Liver (tissue), 9 donors: Measurements from ENCODE around the gene RASGRP4. TPM values are rescaled to one million over a fixed set of nuclear protein-coding genes. Genes with fewer than 3 reads are reported as not detected.

Source experiments
- DNase-seq: peaks from one replicate; pipeline ENCODE4 v3.0.0-alpha.2; 2017; ENCODE audit warnings: low spot score
- H3K27ac ChIP-seq, 2 donors: one replicate each; pipeline ENCODE4 v1.7.0; 2013; ENCODE audit warnings: inconsistent platforms in 2 of 2, low read length in 2 of 2, control low read depth in 1 of 2, low read depth in 1 of 2, mild to moderate bottlenecking in 1 of 2
- H3K27me3 ChIP-seq, 4 donors: one replicate each; pipeline versions ENCODE4 v1.6.1 to v1.7.0; 2013; ENCODE audit warnings: low read length in 3 of 4, inconsistent platforms in 1 of 4, mild to moderate bottlenecking in 1 of 4, moderate library complexity in 1 of 4; ENCODE audit not compliant: control insufficient read depth in 4 of 4, insufficient read depth in 4 of 4
- H3K36me3 ChIP-seq, 4 donors: one replicate each; pipeline versions ENCODE4 v1.6.1 to v1.7.0; 2013; ENCODE audit warnings: low read length in 3 of 4, mild to moderate bottlenecking in 3 of 4, low read depth in 1 of 4, moderate library complexity in 1 of 4; ENCODE audit not compliant: control insufficient read depth in 4 of 4, insufficient read depth in 3 of 4
- H3K4me1 ChIP-seq, 4 donors: one replicate each; pipeline versions ENCODE4 v1.6.1 to v1.7.0; 2013; ENCODE audit warnings: low read length in 3 of 4, mild to moderate bottlenecking in 3 of 4, moderate library complexity in 1 of 4; ENCODE audit not compliant: control insufficient read depth in 4 of 4, insufficient read depth in 4 of 4
- H3K4me3 ChIP-seq, 3 donors: one replicate each; pipeline versions ENCODE4 v1.6.1 to v1.7.0; 2013; ENCODE audit warnings: low read length in 3 of 3, control low read depth in 1 of 3, low read depth in 1 of 3, mild to moderate bottlenecking in 1 of 3
- H3K9ac ChIP-seq, 2 donors: one replicate each; pipeline ENCODE4 v1.7.0; 2013; ENCODE audit warnings: low read length in 2 of 2, mild to moderate bottlenecking in 2 of 2, moderate library complexity in 2 of 2, control low read depth in 1 of 2, low read depth in 1 of 2
- H3K9me3 ChIP-seq, 4 donors: one replicate each; pipeline versions ENCODE4 v1.6.1 to v1.7.0; 2013; ENCODE audit warnings: low read length in 3 of 4; ENCODE audit not compliant: control insufficient read depth in 4 of 4
- EGR1 ChIP-seq, 2 donors: IDR thresholded peaks; 2 replicates each; pipeline ENCODE4 v1.6.1; 2016 to 2018; ENCODE audit warnings: antibody characterized with exemption in 2 of 2, low read depth in 2 of 2
- FOXA1 ChIP-seq: IDR thresholded peaks from 2 replicates; pipeline ENCODE4 v1.6.1; 2016; ENCODE audit warnings: antibody characterized with exemption
- FOXA2 ChIP-seq: IDR thresholded peaks from 2 replicates; pipeline ENCODE4 v1.6.1; 2016; ENCODE audit warnings: antibody characterized with exemption
- GABPA ChIP-seq, 2 donors: IDR thresholded peaks in 1 of 2; conservative IDR thresholded peaks in 1 of 2; 2 replicates each; pipeline ENCODE4 v1.6.1; 2016; ENCODE audit warnings: antibody characterized with exemption in 2 of 2, mild to moderate bottlenecking in 1 of 2, moderate library complexity in 1 of 2
- HNF4G ChIP-seq: IDR thresholded peaks from 2 replicates; pipeline ENCODE4 v1.6.1; 2016; ENCODE audit warnings: antibody characterized with exemption
- JUND ChIP-seq, 2 donors: IDR thresholded peaks; 2 replicates each; pipeline ENCODE4 v1.6.1; 2016; ENCODE audit warnings: antibody characterized with exemption in 2 of 2
- NR2F2 ChIP-seq: IDR thresholded peaks from 2 replicates; pipeline ENCODE4 v1.6.1; 2016; ENCODE audit warnings: antibody characterized with exemption
- RXRA ChIP-seq, 2 donors: IDR thresholded peaks; 2 replicates each; pipeline ENCODE4 v1.6.1; 2017 to 2018; ENCODE audit warnings: antibody characterized with exemption in 2 of 2, mild to moderate bottlenecking in 1 of 2
- TAF1 ChIP-seq: conservative IDR thresholded peaks from 2 replicates; pipeline ENCODE4 v1.6.1; 2016; ENCODE audit warnings: antibody characterized with exemption, mild to moderate bottlenecking
- YY1 ChIP-seq: IDR thresholded peaks from 2 replicates; pipeline ENCODE4 v1.6.1; 2016; ENCODE audit warnings: antibody characterized with exemption, mild to moderate bottlenecking
- WGBS: extraction: QIAGEN DNeasy Blood & Tissue Kit; methylation state at CpG from one replicate; pipeline ENCODE4 v1.1.7; 2013; 5-methylcytosine and 5-hydroxymethylcytosine counted together
- polyA plus RNA-seq, 2 donors: library from polyadenylated mRNA; stranded (reverse) in 1 of 2; unstranded in 1 of 2; fragments of 200-250 nt in 1 of 2; fragments of >200 nt in 1 of 2; fragmentation: Nextera tagmentation in 1 of 2; extraction: Ambion mirVana in 1 of 2; gene quantifications; one replicate each; pipeline versions ENCODE4 v1.2.1 to v1.2.3, GENCODE V29; 2013 to 2015
- total RNA-seq, 2 donors: library from RNA; depleted of rRNA; stranded (reverse); fragments of >200 nt; gene quantifications; one replicate each; pipeline ENCODE4 v1.2.3, GENCODE V29; 2014
- TF ChIP-seq, protein P1 (sequence below): IDR thresholded peaks from 2 replicates; pipeline ENCODE4 v1.6.1; 2016; ENCODE audit warnings: antibody characterized with exemption
- TF ChIP-seq, protein P2 (sequence below): IDR thresholded peaks from 2 replicates; pipeline ENCODE4 v1.6.1; 2016; ENCODE audit warnings: antibody characterized with exemption, mild to moderate bottlenecking
- TF ChIP-seq, protein P3 (sequence below): fragments of 150-350 bp; IDR thresholded peaks from 2 replicates; pipeline ENCODE4 v1.5.1; 2017; ENCODE audit warnings: improper control_type of control experiment, low read depth, low read length; ENCODE audit not compliant: missing input control
- donor health status: healthy.
- donor health status: healthy.
- donor health status: healthy.
- donor health status: healthy.
- donor health status: healthy.

The RASGRP4 gene
- total and polyA plus RNA-seq, 4 donors = 0.60 to 2.4 (median 1.6) TPM

- TF ChIP-seq, protein P1, sequence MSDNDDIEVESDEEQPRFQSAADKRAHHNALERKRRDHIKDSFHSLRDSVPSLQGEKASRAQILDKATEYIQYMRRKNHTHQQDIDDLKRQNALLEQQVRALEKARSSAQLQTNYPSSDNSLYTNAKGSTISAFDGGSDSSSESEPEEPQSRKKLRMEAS = no peak
- TF ChIP-seq RXRA (IDR thresholded peaks at IDR 0.05) (no peak), GABPA (IDR thresholded peaks at IDR 0.05 in 1 of 2, conservative IDR thresholded peaks at IDR 0.05 in 1 of 2) (no peak), NR2F2 (no peak), EGR1 (IDR thresholded peaks at IDR 0.05; ENCODE audit: low read depth in 2 of 2) (no peak), HNF4G (no peak), FOXA2 (no peak), YY1 (no peak)
- TF ChIP-seq, protein P2, sequence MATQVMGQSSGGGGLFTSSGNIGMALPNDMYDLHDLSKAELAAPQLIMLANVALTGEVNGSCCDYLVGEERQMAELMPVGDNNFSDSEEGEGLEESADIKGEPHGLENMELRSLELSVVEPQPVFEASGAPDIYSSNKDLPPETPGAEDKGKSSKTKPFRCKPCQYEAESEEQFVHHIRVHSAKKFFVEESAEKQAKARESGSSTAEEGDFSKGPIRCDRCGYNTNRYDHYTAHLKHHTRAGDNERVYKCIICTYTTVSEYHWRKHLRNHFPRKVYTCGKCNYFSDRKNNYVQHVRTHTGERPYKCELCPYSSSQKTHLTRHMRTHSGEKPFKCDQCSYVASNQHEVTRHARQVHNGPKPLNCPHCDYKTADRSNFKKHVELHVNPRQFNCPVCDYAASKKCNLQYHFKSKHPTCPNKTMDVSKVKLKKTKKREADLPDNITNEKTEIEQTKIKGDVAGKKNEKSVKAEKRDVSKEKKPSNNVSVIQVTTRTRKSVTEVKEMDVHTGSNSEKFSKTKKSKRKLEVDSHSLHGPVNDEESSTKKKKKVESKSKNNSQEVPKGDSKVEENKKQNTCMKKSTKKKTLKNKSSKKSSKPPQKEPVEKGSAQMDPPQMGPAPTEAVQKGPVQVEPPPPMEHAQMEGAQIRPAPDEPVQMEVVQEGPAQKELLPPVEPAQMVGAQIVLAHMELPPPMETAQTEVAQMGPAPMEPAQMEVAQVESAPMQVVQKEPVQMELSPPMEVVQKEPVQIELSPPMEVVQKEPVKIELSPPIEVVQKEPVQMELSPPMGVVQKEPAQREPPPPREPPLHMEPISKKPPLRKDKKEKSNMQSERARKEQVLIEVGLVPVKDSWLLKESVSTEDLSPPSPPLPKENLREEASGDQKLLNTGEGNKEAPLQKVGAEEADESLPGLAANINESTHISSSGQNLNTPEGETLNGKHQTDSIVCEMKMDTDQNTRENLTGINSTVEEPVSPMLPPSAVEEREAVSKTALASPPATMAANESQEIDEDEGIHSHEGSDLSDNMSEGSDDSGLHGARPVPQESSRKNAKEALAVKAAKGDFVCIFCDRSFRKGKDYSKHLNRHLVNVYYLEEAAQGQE = no peak
- peaks cover 9 to 55% (median 33%) of the 10 kb centered on the region in 4 donors for H3K36me3 ChIP-seq
- 95% methylated on average over 9 of the region's 9 CpGs for WGBS
- H3K4me3 ChIP-seq = no peak overlapping the region
- peaks cover 5 to 9% (median 7%) of the 10 kb centered on the region in 4 donors for H3K4me1 ChIP-seq
- H3K9me3 ChIP-seq = no peaks in the 10 kb centered on the region
- H3K27me3 ChIP-seq = no peaks in the 10 kb centered on the region
- H3K9ac ChIP-seq = no peak overlapping the region
- H3K27ac ChIP-seq = no peak overlapping the region
- no peak for DNase-seq
Observed at GRCh38 chr19:38381138-38381537, 44.9 kb downstream of the RASGRP4 start.

- WGBS = 97% methylated on average over 10 of the region's 10 CpGs
- no peak for DNase-seq
- H3K36me3 ChIP-seq = peaks cover 9 to 52% (median 31%) of the 10 kb centered on the region in 4 donors
- no peaks in the 10 kb centered on the region for H3K9me3 ChIP-seq
- TF ChIP-seq NR2F2 (no peak), RXRA (IDR thresholded peaks at IDR 0.05) (no peak), FOXA1 (no peak), TAF1 (no peak), FOXA2 (no peak), JUND (IDR thresholded peaks at IDR 0.05) (no peak), EGR1 (IDR thresholded peaks at IDR 0.05; ENCODE audit: low read depth in 2 of 2) (no peak)
- TF ChIP-seq, protein P1 = no peak
- TF ChIP-seq, protein P2 = no peak
- TF ChIP-seq, protein P3, sequence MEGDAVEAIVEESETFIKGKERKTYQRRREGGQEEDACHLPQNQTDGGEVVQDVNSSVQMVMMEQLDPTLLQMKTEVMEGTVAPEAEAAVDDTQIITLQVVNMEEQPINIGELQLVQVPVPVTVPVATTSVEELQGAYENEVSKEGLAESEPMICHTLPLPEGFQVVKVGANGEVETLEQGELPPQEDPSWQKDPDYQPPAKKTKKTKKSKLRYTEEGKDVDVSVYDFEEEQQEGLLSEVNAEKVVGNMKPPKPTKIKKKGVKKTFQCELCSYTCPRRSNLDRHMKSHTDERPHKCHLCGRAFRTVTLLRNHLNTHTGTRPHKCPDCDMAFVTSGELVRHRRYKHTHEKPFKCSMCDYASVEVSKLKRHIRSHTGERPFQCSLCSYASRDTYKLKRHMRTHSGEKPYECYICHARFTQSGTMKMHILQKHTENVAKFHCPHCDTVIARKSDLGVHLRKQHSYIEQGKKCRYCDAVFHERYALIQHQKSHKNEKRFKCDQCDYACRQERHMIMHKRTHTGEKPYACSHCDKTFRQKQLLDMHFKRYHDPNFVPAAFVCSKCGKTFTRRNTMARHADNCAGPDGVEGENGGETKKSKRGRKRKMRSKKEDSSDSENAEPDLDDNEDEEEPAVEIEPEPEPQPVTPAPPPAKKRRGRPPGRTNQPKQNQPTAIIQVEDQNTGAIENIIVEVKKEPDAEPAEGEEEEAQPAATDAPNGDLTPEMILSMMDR = no peak
- peaks cover 8 to 20% (median 16%) of the 10 kb centered on the region in 4 donors for H3K4me1 ChIP-seq
- H3K27me3 ChIP-seq = no peaks in the 10 kb centered on the region
- no peak overlapping the region for H3K4me3 ChIP-seq
- H3K9ac ChIP-seq = no peak overlapping the region
- no peak overlapping the region for H3K27ac ChIP-seq
Observed at GRCh38 chr19:38378866-38379265, 47.2 kb downstream of the RASGRP4 start.
